ENCODE measurements around the gene HSD17B1. TPM values are rescaled to one million over a fixed set of nuclear protein-coding genes. Genes with fewer than 3 reads are reported as not detected.

Gene HSD17B1
- total and polyA plus RNA-seq, 2 of the 13 experiments (the other 11 are each of a cell fraction or from before 2014, with no cell fraction given), result 0.54 to 0.93 TPM

GRCh38 chr17:42564815-42565522 lies 12.2 kb downstream of the HSD17B1 start (continued):
- TF ChIP-seq PATZ1 (CRISPR knock-in tag; IDR thresholded peaks at IDR 0.05) (peak; percentile 46; the same call in 1 of the 2 replicates), ZFP82 (CRISPR knock-in tag; IDR thresholded peaks at IDR 0.05; ENCODE audit: borderline replicate concordance) (no peak), SP5 (CRISPR knock-in tag; IDR thresholded peaks at IDR 0.05; ENCODE audit: borderline replicate concordance, low read depth) (peak; percentile 46; the same call in 1 of the 2 replicates), ZNF124 (CRISPR knock-in tag; IDR thresholded peaks at IDR 0.05) (peak; percentile 74; the same call in 1 of the 2 replicates), ZNF740 (CRISPR knock-in tag; IDR thresholded peaks at IDR 0.05) (no peak), PTBP1 (IDR thresholded peaks at IDR 0.05; ENCODE audit: low read depth, low read length, poor library complexity, severe bottlenecking) (peak; percentile 21), TEAD3 (CRISPR knock-in tag; optimal IDR thresholded peaks at IDR 0.05; ENCODE audit: borderline replicate concordance) (peak; percentile 65), ZFX (CRISPR knock-in tag; IDR thresholded peaks at IDR 0.05; ENCODE audit: low read depth) (peak; percentile 70), SOX13 (IDR thresholded peaks at IDR 0.05) (no peak), SOX13 (CRISPR knock-in tag; conservative IDR thresholded peaks at IDR 0.05 in 1 of 2, IDR thresholded peaks at IDR 0.05 in 1 of 2) (peak in 1 of 2 experiments; percentile 69; a peak in 2 of 4 replicates), ZNF790 (CRISPR knock-in tag; IDR thresholded peaks at IDR 0.05; ENCODE audit: borderline replicate concordance) (no peak; the same call in 1 of the 2 replicates), ZNF160 (CRISPR knock-in tag; IDR thresholded peaks at IDR 0.05) (peak; percentile 67; the same call in 1 of the 2 replicates), CEBPG (CRISPR knock-in tag; IDR thresholded peaks at IDR 0.05) (peak; percentile 27; the same call in 1 of the 2 replicates), ZNF614 (CRISPR knock-in tag; IDR thresholded peaks at IDR 0.05; ENCODE audit: borderline replicate concordance) (no peak; the same call in 1 of the 2 replicates), ZBTB49 (CRISPR knock-in tag; IDR thresholded peaks at IDR 0.05; ENCODE audit: borderline replicate concordance) (peak; percentile 59; the same call in 1 of the 2 replicates), ZC3H13 (CRISPR knock-in tag; IDR thresholded peaks at IDR 0.05) (no peak), NR2C2 (CRISPR knock-in tag; IDR thresholded peaks at IDR 0.05; ENCODE audit: borderline replicate concordance) (peak; percentile 87), ZBTB26 (CRISPR knock-in tag; IDR thresholded peaks at IDR 0.05; ENCODE audit: borderline replicate concordance) (peak; percentile 99), ONECUT2 (CRISPR knock-in tag; IDR thresholded peaks at IDR 0.05) (peak; percentile 90), ZNF839 (CRISPR knock-in tag; IDR thresholded peaks at IDR 0.05; ENCODE audit: borderline replicate concordance) (peak; percentile 60; the same call in 1 of the 2 replicates), ZNF34 (CRISPR knock-in tag; IDR thresholded peaks at IDR 0.05; ENCODE audit: borderline replicate concordance) (0 out of 2 replicates have a peak, but pooled peaks have one; percentile 22), ZFP90 (CRISPR knock-in tag; IDR thresholded peaks at IDR 0.05; ENCODE audit: borderline replicate concordance) (peak; percentile 68; the same call in 1 of the 2 replicates), KDM2A (CRISPR knock-in tag; IDR thresholded peaks at IDR 0.05; ENCODE audit: borderline replicate concordance, low read depth) (peak; percentile 55; the same call in 1 of the 2 replicates), ELF1 (CRISPR knock-in tag; IDR thresholded peaks at IDR 0.05) (peak; percentile 57; the same call in 1 of the 2 replicates)
